ENCODE measurements around the gene ORM1.

ORM1 gene

GRCh38 chr9:114366334-114367128, 43.6 kb downstream of the ORM1 start:
- DNase-seq (ENCODE audit: low spot score), result peak; percentile 52

GRCh38 chr9:114367366-114367765, 44.5 kb downstream of the ORM1 start:
- DNase-seq (ENCODE audit: low spot score), result no peak

GRCh38 chr9:114367772-114368569, 45.1 kb downstream of the ORM1 start:
- no peak for DNase-seq (ENCODE audit: low spot score)

- DNase-seq (ENCODE audit: low spot score), result no peak
These were observed 46.6 kb downstream of the ORM1 start for GRCh38 chr9:114369216-114370130.

GRCh38 chr9:114370251-114370967, 47.5 kb downstream of the ORM1 start:
- DNase-seq (ENCODE audit: low spot score), result no peak

GRCh38 chr9:114370968-114371320, 48.0 kb downstream of the ORM1 start:
- DNase-seq (ENCODE audit: low spot score), result no peak

GRCh38 chr9:114371343-114371944, 48.5 kb downstream of the ORM1 start:
- no peak for DNase-seq (ENCODE audit: low spot score)

GRCh38 chr9:114371973-114372917, 49.3 kb downstream of the ORM1 start:
- DNase-seq (ENCODE audit: low spot score), result peak; percentile 61

- DNase-seq (ENCODE audit: low spot score), result peak; percentile 80
These were observed 50.1 kb downstream of the ORM1 start for GRCh38 chr9:114372921-114373448.

GRCh38 chr9:114373960-114374730, 51.2 kb downstream of the ORM1 start:
- DNase-seq (ENCODE audit: low spot score), result no peak

GRCh38 chr9:114374936-114375335, 52.0 kb downstream of the ORM1 start:
- DNase-seq (ENCODE audit: low spot score), result no peak

GRCh38 chr9:114375386-114376175, 52.7 kb downstream of the ORM1 start:
- DNase-seq (ENCODE audit: low spot score), result no peak
